RWPE2 (cell line): Measurements from ENCODE around the gene NARF.

Experiments
- ATAC-seq: fragments of 200-7000 bp; cut with Tn5 transposase; 3 replicates; pipeline ENCODE4 v1.9.1; 2021; ENCODE audit warnings: low read depth
- DNase-seq: peaks from one replicate; pipeline ENCODE4 v3.0.0-alpha.2; 2020; ENCODE audit warnings: low spot score
- H3K27ac ChIP-seq: fragments of 450-650 bp; 2 replicates; pipeline ENCODE4 v1.5.1; 2017; ENCODE audit warnings: mild to moderate bottlenecking; ENCODE audit not compliant: poor library complexity, severe bottlenecking
- H3K27me3 ChIP-seq: fragments of 250-450 bp; sonication (Bioruptor Pico); 2 replicates; pipeline ENCODE4 v1.5.1; 2021; ENCODE audit warnings: mild to moderate bottlenecking, moderate library complexity; ENCODE audit not compliant: insufficient read depth, poor library complexity, severe bottlenecking
- H3K36me3 ChIP-seq: fragments of 250-450 bp; sonication (Bioruptor Pico); 2 replicates; pipeline ENCODE4 v1.5.1; 2020; ENCODE audit warnings: low read depth, mild to moderate bottlenecking, moderate library complexity
- H3K4me1 ChIP-seq: fragments of 250-450 bp; sonication (Bioruptor Pico); 2 replicates; pipeline ENCODE4 v1.5.1; 2021; ENCODE audit warnings: mild to moderate bottlenecking, moderate library complexity; ENCODE audit not compliant: insufficient read depth, poor library complexity, severe bottlenecking
- H3K4me3 ChIP-seq: fragments of 250-450 bp; sonication (Bioruptor Pico); 2 replicates; pipeline ENCODE4 v1.5.1; 2021; ENCODE audit warnings: mild to moderate bottlenecking, moderate library complexity; ENCODE audit not compliant: severe bottlenecking
- H3K9me3 ChIP-seq: fragments of 250-450 bp; sonication (Bioruptor Pico); 2 replicates; pipeline ENCODE4 v1.5.1; 2021; ENCODE audit warnings: mild to moderate bottlenecking, moderate library complexity; ENCODE audit not compliant: severe bottlenecking
- CTCF ChIP-seq: fragments of 450-650 bp; IDR thresholded peaks from one replicate; pipeline ENCODE4 v1.5.1; 2017; ENCODE audit warnings: mild to moderate bottlenecking, moderate library complexity; ENCODE audit not compliant: poor library complexity, severe bottlenecking

Gene NARF

GRCh38 chr17:82492643-82493225 is 34.2 kb downstream of the NARF start:
- H3K27ac ChIP-seq: peak overlapping the region; percentile 29
- H3K27me3 ChIP-seq: no peaks in the 10 kb centered on the region
- no peaks in the 10 kb centered on the region for H3K36me3 ChIP-seq
- peaks cover 27% of the 10 kb centered on the region for H3K4me1 ChIP-seq
- no peak for TF ChIP-seq CTCF
- no peak overlapping the region for H3K4me3 ChIP-seq
- H3K9me3 ChIP-seq: no peaks in the 10 kb centered on the region
- DNase-seq (no peak), ATAC-seq (peak; percentile 48)

- no peaks in the 10 kb centered on the region for H3K9me3 ChIP-seq
- peak overlapping the region; percentile 29 for H3K27ac ChIP-seq
- H3K4me3 ChIP-seq: no peak overlapping the region
- ATAC-seq (peak; percentile 1; the same call in 2 of the 3 replicates), DNase-seq (no peak)
- peaks cover 27% of the 10 kb centered on the region for H3K4me1 ChIP-seq
- no peaks in the 10 kb centered on the region for H3K27me3 ChIP-seq
- no peaks in the 10 kb centered on the region for H3K36me3 ChIP-seq
- no peak for TF ChIP-seq CTCF
Observed at GRCh38 chr17:82493226-82493781, 34.8 kb downstream of the NARF start.

- Histone ChIP-seq H3K36me3 (no peaks in the 10 kb centered on the region), H3K27me3 (no peaks in the 10 kb centered on the region), H3K4me3 (no peak overlapping the region), H3K27ac (peak overlapping the region; percentile 53), H3K4me1 (peaks cover 27% of the 10 kb centered on the region), H3K9me3 (no peaks in the 10 kb centered on the region)
- no peak for DNase-seq
- peak; percentile 95 for TF ChIP-seq CTCF
- peak; percentile 68 for ATAC-seq
Observed at GRCh38 chr17:82494236-82495055, 35.9 kb downstream of the NARF start.

GRCh38 chr17:82495844-82496528 is 37.4 kb downstream of the NARF start:
- DNase-seq: no peak
- no peak overlapping the region for H3K4me3 ChIP-seq
- H3K4me1 ChIP-seq: peaks cover 27% of the 10 kb centered on the region
- no peaks in the 10 kb centered on the region for H3K9me3 ChIP-seq
- H3K27me3 ChIP-seq: no peaks in the 10 kb centered on the region
- TF ChIP-seq CTCF: no peak
- no peaks in the 10 kb centered on the region for H3K36me3 ChIP-seq
- H3K27ac ChIP-seq: peak overlapping the region; percentile 53
- peak; percentile 33 for ATAC-seq
